ENCODE measurements around the gene BRD7.
"Not testable (repeated sequence)": the region's sequence is repeated elsewhere in the genome, so short reads cannot be mapped to it uniquely, and the experiment has no call there.

Gene BRD7

GRCh38 chr16:50354629-50355456 is 13.9 kb downstream of the BRD7 start:
- DNase-seq (ENCODE audit: low read depth) = no peak

GRCh38 chr16:50354082-50354481 is 14.7 kb downstream of the BRD7 start:
- DNase-seq (ENCODE audit: low read depth) = no peak

- no peak for DNase-seq (ENCODE audit: low read depth)
Observed at GRCh38 chr16:50351952-50352351, 16.8 kb downstream of the BRD7 start.

GRCh38 chr16:50351116-50351515 is 17.7 kb downstream of the BRD7 start:
- DNase-seq (ENCODE audit: low read depth) = no peak

GRCh38 chr16:50345210-50345609 is 23.6 kb downstream of the BRD7 start:
- DNase-seq (ENCODE audit: low read depth) = not testable (repeated sequence)

GRCh38 chr16:50343566-50343965 is 25.2 kb downstream of the BRD7 start:
- DNase-seq (ENCODE audit: low read depth) = not testable (repeated sequence)

GRCh38 chr16:50340578-50340977 is 28.2 kb downstream of the BRD7 start:
- no peak for DNase-seq (ENCODE audit: low read depth)

- DNase-seq (ENCODE audit: low read depth) = no peak
Observed at GRCh38 chr16:50338371-50339231, 30.2 kb downstream of the BRD7 start.

GRCh38 chr16:50336884-50337283 is 31.9 kb downstream of the BRD7 start:
- no peak for DNase-seq (ENCODE audit: low read depth)

- no peak for DNase-seq (ENCODE audit: low read depth)
Observed at GRCh38 chr16:50335196-50335958, 33.4 kb downstream of the BRD7 start.

- no peak for DNase-seq (ENCODE audit: low read depth)
Observed at GRCh38 chr16:50334106-50334975, 34.4 kb downstream of the BRD7 start.

- DNase-seq (ENCODE audit: low read depth) = no peak
Observed at GRCh38 chr16:50332599-50332998, 36.2 kb downstream of the BRD7 start.

GRCh38 chr16:50331570-50331969 is 37.2 kb downstream of the BRD7 start:
- DNase-seq (ENCODE audit: low read depth) = no peak

GRCh38 chr16:50329446-50330189 is 39.2 kb downstream of the BRD7 start:
- no peak for DNase-seq (ENCODE audit: low read depth)

GRCh38 chr16:50326835-50327465 is 41.8 kb downstream of the BRD7 start:
- no peak for DNase-seq (ENCODE audit: low read depth)

GRCh38 chr16:50326264-50326663 is 42.5 kb downstream of the BRD7 start:
- no peak for DNase-seq (ENCODE audit: low read depth)

GRCh38 chr16:50324345-50324744 is 44.4 kb downstream of the BRD7 start:
- DNase-seq (ENCODE audit: low read depth) = no peak

GRCh38 chr16:50323335-50324011 is 45.3 kb downstream of the BRD7 start:
- no peak for DNase-seq (ENCODE audit: low read depth)

- no peak for DNase-seq (ENCODE audit: low read depth)
Observed at GRCh38 chr16:50322333-50322732, 46.5 kb downstream of the BRD7 start.

GRCh38 chr16:50320310-50320709 is 48.5 kb downstream of the BRD7 start:
- no peak for DNase-seq (ENCODE audit: low read depth)
